Ascending aorta (tissue), 2 donors: ENCODE measurements around the gene TEAD1. TPM values are rescaled to one million over a fixed set of nuclear protein-coding genes. Genes with fewer than 3 reads are reported as not detected.

ENCODE experiments used
- DNase-seq, 2 donors: peaks; one replicate each; pipeline ENCODE4 v3.0.0-alpha.2; 2019; ENCODE audit warnings: low spot score in 2 of 2
- H3K27ac ChIP-seq, 2 donors: fragments of 200-600 bp; sonication (generic); one replicate each; pipeline ENCODE4 v1.5.1; 2016 to 2017; ENCODE audit warnings: mild to moderate bottlenecking in 1 of 2
- H3K27me3 ChIP-seq: fragments of 200-600 bp; sonication (generic); one replicate; pipeline ENCODE4 v1.5.1; 2017
- H3K36me3 ChIP-seq, 2 donors: fragments of 200-600 bp; sonication (generic); one replicate each; pipeline ENCODE4 v1.5.1; 2016
- H3K4me1 ChIP-seq, 2 donors: fragments of 200-600 bp; sonication (generic); one replicate each; pipeline ENCODE4 v1.5.1; 2016 to 2017; ENCODE audit warnings: mild to moderate bottlenecking in 1 of 2
- H3K4me3 ChIP-seq, 2 donors: fragments of 200-600 bp; sonication (generic); one replicate each; pipeline ENCODE4 v1.5.1; 2016 to 2017; ENCODE audit warnings: mild to moderate bottlenecking in 1 of 2
- H3K9me3 ChIP-seq, 2 donors: fragments of 200-600 bp; sonication (generic); one replicate each; pipeline ENCODE4 v1.5.1; 2016
- CTCF ChIP-seq, 3 experiments: fragments of 200-600 bp in 2 of 3; fragments of 450-650 bp in 1 of 3; sonication (generic) in 2 of 3; IDR thresholded peaks; one replicate each; pipeline ENCODE4 v1.5.1; 2016 to 2019; ENCODE audit warnings: antibody characterized with exemption in 3 of 3, mild to moderate bottlenecking in 1 of 3, moderate library complexity in 1 of 3
- intact Hi-C: fragments of 100-400 bp; cut with DNase I; formaldehyde crosslinking; loops from one replicate; pipeline ENCODE4 v1.15.1; 2023
- total RNA-seq: library from RNA; depleted of rRNA; stranded (reverse); fragments of >200 nt; gene quantifications from one replicate; pipeline ENCODE4 v1.1.0, GENCODE V29; 2016

TEAD1 gene
- total RNA-seq, 1 donor from 2014 or later = 112 TPM

- DNase-seq = no peak
- H3K27ac ChIP-seq = peak overlapping the region; percentile 71 to 83
- H3K4me3 ChIP-seq = no peak overlapping the region
- no peaks in the 10 kb centered on the region for H3K36me3 ChIP-seq
- no peaks in the 10 kb centered on the region for H3K27me3 ChIP-seq
- TF ChIP-seq CTCF (IDR thresholded peaks at IDR 0.05) = no peak
- intact Hi-C loops = loop anchor here (10.0 kb wide), 1 partner anchor 590 kb away; the partner anchor contains the start of gene BMAL1
- H3K4me1 ChIP-seq = peaks cover 4 to 39% of the 10 kb centered on the region in 2 donors
- H3K9me3 ChIP-seq = no peaks in the 10 kb centered on the region
Observed at GRCh38 chr11:12685229-12685628, 11.0 kb downstream of the TEAD1 start.

DNA sequence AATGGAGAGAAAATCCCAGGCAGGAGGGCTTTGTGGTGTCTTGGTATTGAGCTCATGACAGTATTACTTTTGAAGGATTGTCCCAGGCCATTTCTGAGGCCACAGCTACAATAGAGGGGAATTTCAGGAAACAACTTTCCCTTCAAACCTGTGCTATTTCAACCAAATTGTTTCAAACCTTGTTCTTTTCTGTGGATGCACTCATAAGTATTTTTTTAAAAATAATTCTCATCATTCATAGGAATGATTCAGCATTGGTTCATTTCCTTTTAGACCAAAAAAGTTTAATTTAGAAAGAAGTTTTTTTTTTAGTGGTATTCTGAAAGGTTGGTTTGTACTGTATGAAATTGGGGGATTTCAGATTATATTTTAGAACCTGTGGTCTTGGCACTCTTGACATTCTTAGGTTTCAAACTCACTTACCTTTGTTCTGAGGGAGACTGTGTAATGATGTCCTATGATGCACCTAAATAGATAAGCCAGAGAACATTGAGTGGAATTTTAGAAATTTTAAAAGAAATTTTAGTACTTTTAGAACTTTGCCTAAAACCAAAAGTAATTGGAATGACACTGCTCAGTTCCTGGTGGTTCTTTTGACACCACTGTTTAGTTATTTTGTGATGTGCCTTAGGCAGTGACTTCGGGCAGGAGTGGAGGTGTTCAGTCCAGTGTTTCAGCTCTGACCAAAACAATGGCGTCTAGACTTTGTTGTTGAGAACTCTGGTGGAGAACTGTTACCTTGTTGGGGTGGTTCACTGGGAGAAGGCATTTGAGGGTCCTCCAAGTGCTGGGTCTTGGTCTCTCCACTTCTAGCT, 12.2 kb downstream of the TEAD1 start:
- intact Hi-C loops = loop anchor here (10.0 kb wide), 1 partner anchor 588 kb away; the partner anchor contains the start of gene BMAL1
- Histone ChIP-seq H3K9me3 (no peaks in the 10 kb centered on the region), H3K27ac (peak overlapping the region; percentile 71 to 83), H3K4me1 (peaks cover 4 to 33% of the 10 kb centered on the region in 2 donors), H3K36me3 (no peaks in the 10 kb centered on the region), H3K4me3 (no peak overlapping the region), H3K27me3 (no peaks in the 10 kb centered on the region)
- TF ChIP-seq CTCF (IDR thresholded peaks at IDR 0.05) = no peak
- DNase-seq = no peak

DNA sequence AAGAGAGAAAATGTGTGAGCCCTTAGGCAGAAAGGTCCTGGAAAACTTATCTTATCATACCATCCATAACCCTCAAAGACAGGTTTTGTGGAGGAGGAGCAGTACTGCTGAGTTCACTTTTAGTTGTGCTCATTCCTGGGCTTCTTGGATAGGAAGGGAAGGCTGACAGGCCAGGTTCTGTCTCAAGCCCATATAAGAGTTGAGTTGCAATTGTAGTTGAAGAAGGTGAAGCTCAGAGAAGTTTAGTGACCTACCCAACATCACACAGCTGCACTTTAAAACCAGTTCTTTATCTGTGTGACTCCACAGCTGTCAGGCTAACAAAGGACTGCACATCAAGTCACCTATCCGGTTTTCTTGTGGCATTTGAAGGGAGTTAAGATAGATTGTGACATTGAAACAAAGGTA, 13.0 kb downstream of the TEAD1 start:
- H3K4me3 ChIP-seq = no peak overlapping the region
- no peak for DNase-seq
- H3K9me3 ChIP-seq = no peaks in the 10 kb centered on the region
- no peak for TF ChIP-seq CTCF (IDR thresholded peaks at IDR 0.05)
- intact Hi-C loops = loop anchor here (10.0 kb wide), 1 partner anchor 588 kb away; the partner anchor contains the start of gene BMAL1
- no peaks in the 10 kb centered on the region for H3K36me3 ChIP-seq
- peaks cover 6 to 39% of the 10 kb centered on the region in 2 donors for H3K4me1 ChIP-seq
- H3K27me3 ChIP-seq = no peaks in the 10 kb centered on the region
- peak overlapping the region; percentile 71 to 83 for H3K27ac ChIP-seq

DNA sequence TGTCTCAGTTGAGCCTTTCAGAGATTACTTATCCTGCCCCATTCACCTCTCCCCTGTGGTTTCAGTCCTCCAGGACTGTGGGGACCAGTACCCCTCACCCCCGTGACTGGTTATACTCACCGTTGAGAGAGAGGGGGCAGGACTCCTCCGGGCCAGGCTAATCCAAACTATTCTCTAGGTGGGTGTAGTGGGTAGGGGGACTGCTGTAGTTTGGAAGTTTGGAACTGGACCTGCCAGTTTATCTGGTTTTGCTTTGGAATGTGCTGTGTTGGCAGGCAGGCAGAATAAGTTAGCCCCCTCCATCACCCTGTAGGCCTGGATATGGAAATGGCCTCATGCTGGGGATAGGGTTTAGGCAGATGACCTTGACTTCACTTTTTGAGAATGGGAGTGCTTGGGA, 13.5 kb downstream of the TEAD1 start:
- Histone ChIP-seq H3K9me3 (no peaks in the 10 kb centered on the region), H3K36me3 (no peaks in the 10 kb centered on the region), H3K27me3 (no peaks in the 10 kb centered on the region), H3K27ac (peak overlapping the region; percentile 71 to 83), H3K4me1 (peaks cover 9 to 42% of the 10 kb centered on the region in 2 donors), H3K4me3 (no peak overlapping the region)
- no peak for TF ChIP-seq CTCF (IDR thresholded peaks at IDR 0.05)
- no peak for DNase-seq
- intact Hi-C loops = loop anchor here (10.0 kb wide), 1 partner anchor 587 kb away; the partner anchor contains the start of gene BMAL1

GRCh38 chr11:12689029-12689755, 15.0 kb downstream of the TEAD1 start:
- Histone ChIP-seq H3K9me3 (no peaks in the 10 kb centered on the region), H3K27me3 (no peaks in the 10 kb centered on the region), H3K4me1 (peaks cover 13 to 54% of the 10 kb centered on the region in 2 donors), H3K4me3 (no peak overlapping the region), H3K27ac (no peak overlapping the region), H3K36me3 (no peaks in the 10 kb centered on the region)
- TF ChIP-seq CTCF (IDR thresholded peaks at IDR 0.05) = no peak
- no peak for DNase-seq
- intact Hi-C loops = loop anchor here (10.0 kb wide), 1 partner anchor 586 kb away; the partner anchor contains the start of gene BMAL1
